Measurements from ENCODE around the gene PFKL.
"Not testable (repeated sequence)": the region's sequence is repeated elsewhere in the genome, so short reads cannot be mapped to it uniquely, and the experiment has no call there.

The PFKL gene

DNA sequence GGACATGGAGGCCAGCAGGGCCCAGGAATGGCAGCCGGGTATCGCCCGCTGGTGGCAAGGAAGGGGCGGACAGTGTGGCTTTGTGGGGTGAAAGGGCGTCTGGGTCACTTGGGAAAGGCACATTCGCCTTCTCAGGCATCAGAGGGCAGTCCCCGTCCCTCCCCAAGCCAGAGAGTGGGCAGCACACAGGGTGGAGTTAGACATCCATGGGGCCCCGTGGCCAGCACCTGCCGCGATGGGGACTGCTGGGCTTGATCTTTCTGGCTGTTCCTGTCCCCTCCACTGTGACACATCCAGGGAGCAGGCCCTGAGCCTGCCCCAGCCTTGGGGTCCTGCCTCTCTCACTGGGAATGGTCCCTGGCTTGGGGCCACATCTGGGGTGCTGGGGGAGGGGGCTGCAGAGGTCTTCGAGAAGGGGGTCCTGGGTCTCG lies 49.6 kb downstream of the PFKL start:
- DNase-seq = no peak

DNA sequence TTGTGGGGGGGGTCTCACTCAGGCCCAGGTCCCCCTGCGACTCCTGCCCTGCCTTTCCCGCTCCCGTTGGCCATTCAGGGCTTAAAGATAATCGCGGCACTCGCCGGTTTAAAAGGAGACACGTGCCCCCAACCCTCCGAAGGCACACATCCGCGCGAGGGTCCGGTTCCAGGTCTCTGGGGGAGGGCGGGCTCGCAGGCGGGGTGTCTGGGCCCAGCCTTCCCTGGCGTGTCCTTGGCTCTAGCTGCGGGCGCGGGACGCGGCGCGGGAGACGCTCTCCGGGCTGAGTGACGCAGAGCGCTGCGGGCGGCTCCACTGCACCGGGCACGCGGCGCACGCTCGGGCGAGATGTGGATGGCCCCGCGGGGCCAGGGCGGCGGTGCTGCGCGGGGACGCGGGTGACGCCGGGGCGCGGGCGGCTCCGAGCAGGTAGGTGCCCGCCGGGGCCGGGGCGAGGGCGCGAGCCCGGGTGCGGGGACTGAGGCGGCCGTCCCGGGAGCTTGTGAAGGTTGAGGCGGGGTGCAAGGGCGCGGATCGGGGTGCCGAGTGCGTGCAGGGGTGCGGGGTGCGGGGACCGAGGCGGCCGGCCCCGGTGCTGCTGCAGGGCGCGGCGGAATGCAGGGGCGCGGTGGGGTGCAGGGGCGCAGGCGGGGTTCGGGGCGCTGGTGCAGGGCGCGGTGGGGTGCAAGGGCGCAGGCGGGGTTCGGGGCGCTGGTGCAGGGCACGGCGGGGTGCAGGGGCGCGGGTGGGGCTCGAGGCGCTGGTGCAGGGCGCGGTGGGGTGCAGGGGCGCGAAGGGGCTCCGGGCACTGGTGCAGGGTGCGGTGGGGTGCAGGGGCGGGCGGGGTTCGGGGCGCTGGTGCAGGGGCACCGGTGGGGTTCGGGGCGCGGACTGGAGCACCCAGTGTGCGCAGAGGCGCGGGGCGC lies 50.3 kb downstream of the PFKL start:
- DNase-seq = no peak

DNA sequence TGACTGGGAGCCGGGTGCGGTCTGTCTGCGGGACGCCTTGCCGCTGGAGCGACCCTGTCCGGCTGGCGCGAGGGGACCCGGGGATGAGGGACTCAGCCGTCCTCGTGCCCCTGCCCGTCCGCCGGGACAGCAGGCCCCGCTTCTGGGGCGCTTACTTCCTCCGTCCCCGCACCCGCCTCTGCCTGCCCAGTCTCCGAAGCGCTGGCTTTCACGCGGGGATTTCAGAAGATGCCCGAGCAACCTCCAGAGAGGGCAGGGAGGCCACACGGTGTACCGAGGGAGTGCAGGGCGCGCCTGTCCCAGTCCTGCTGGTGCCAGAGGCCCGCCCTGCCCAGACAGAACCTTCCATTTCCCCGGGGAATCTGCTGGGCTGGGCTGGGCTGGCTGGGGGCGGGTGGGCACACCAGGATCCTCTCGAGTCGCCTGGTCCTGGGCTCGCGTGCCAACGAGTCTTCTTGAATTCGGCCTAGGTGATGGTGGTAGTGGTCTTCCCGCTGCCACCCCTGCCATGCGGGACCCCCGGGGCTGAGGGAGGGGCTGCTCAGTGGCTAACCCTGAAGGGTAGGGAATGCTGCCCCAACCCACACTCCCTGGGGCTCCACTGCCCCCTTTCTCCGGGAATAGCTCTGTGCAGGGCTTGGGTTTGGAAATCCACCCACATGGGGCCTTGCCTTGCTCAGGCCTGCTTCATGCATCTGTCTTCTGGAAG lies 51.1 kb downstream of the PFKL start:
- DNase-seq = no peak

DNA sequence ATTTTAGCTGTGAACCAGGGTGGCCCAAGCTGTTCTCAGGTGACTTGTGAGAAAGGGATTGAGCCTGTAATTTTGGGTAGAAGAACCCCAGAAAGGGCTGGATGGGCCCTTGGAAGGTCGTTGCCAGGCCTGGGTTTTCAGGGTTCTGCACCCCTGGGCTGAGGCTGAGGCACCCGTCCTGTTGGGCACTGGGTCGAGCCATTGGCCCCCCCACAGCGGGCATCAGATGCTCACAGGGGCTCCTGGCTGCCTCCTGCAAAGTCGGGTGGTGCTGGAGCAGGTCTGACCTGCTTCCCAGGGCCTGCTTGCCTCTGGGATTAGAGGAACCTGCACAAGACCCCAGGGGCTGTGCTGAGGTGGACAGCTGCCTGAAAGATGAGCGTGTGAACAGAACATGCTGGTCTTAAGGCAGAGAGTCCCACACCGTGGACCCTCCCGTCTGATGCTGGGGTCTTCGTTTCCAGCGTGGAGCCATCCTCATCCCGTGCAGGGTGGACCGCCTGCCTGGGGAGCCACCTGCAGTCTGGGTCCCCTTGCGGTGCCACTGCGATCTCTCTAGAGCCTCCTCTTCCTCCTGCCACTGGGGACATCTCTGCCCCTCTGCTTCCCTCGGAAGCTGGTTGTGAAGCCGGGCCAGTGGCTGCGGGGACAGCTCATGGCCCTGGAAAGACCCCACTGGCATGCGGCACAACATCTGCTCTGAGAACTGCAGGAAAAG lies 51.8 kb downstream of the PFKL start:
- DNase-seq = no peak

DNA sequence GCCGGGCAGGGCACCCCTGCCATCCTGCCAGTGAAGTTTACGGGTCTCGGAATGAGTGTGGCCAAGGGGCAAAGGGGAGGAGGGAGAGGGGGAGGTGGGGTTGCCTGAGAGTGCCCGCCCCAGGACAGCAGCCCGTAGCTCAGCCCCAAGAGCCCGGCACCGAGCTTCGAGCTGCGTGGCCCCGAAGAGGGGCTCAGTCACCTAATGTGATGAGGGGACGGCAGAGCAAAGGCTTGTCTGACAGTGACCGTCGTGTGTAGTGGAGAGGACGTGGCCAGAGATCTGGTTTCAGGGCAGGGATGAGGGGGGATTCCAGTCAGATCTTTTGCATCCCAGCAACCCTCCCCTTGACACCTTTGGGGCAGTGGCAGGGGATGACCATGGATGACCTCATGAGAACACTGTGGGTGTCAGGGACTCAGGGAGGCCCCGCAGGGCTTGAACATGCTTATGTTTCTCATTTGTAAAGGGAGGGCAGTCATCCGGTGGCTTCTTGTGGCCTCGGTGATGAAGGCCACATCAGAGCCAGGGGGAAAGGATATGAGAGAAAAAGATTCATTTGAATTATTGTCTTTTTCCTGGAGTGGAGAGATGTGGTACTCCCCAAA lies 52.5 kb downstream of the PFKL start:
- no peak for DNase-seq

DNA sequence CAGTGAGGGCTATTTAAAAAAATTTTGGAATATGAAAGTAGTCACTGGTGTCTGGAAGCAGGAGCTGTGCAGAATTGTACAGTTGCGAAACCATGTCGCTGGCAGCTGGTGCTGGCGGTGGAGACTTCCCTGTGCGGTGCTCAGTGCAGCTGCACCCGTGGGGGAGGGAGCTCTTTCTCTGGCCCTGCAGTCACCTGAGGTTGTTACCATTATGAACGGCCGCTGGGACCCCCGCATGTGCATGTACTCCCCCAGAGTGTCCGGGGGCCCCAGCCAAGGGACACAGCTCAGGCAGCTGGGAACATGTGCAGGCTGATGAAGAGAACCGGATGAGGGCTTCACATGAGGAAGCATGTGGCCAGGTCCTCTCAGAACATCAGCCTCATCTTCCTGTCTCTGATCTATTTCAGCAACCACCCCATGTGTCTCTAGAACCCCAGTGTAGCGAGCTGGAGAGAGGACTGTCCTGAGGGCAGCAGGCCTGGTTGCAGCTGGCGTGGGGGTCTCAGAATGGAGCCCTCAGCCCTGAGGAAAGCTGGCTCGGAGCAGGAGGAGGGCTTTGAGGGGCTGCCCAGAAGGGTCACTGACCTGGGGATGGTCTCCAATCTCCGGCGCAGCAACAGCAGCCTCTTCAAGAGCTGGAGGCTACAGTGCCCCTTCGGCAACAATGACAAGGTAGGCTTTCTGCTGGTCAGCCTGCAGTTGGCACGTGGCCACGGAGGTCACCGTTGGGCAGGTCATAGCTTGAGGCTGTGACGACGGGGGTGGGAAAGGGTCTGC lies 53.5 kb downstream of the PFKL start, which contains the start of gene TRPM2:
Gene TRPM2 (plus strand): TSS at position 431 of the 780 bp plus-strand sequence. CDS start 80 bp downstream, at position 511.
- no peak for DNase-seq

DNA sequence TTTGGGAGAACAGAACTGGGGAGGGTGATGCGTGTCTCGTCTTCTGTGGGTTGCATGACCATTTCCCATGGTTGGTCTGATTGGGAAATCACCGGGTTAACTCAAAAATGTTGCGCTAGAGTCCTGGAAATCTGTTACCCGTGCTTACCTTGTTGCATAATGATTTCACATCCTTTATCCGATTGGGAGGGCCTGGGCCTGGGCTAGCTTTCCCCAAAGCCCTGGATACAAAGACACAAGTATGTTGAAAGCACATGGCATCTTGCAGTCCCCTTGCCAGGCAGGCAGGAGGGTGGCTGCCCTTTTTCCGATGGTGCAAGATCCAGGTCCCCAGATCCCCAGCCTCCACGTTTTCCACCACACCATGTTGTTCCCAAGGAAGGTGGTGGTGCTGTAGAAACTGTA lies 54.1 kb downstream of the PFKL start:
- no peak for DNase-seq

DNA sequence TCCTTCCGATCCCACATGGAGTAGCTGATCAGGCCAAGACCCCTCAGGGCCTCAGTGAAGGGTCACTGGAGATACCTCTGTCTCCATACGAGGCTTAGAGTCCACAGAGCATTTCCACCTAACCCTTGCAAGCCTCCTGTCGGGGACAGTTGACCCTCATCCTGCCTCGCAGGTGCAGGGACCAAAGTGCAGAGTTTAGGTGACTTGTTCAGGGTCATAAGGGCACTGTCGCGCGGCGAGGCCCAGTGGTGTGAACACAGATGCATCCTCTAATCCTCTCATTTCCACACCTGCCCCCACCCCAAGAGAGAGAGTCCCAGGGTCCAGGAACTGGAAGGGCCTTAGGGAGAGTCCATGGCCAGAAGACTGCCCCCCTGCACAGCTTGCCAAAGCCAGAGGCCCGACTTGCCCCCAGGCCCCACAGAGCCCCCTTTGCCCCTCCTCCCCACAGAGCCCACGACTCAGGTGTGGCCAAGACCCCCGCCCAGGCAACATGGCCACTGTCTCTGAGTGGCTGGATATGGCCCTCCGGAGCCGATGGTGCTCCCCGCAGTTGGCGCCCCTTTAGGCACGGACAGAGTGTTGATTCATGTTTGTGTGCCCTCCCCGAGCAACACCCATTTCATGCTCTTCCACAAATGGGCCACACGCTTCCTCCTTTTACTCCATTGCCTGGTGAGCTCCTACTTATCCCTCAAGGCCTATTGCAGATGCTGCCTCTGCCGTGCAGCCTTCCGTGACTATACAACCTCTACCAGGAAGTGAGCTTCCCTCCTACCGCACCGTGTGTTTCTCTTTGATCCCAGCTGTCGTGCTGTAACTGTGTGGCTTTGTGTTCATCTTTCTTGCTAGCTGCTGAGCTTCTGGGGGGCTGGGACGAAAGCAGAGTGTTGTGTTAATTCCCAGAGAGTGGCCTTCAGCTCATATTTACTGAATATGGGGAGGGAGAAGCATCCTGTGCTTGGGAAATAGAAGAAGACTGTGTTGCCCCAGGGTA lies 55.2 kb downstream of the PFKL start:
- no peak for DNase-seq

DNA sequence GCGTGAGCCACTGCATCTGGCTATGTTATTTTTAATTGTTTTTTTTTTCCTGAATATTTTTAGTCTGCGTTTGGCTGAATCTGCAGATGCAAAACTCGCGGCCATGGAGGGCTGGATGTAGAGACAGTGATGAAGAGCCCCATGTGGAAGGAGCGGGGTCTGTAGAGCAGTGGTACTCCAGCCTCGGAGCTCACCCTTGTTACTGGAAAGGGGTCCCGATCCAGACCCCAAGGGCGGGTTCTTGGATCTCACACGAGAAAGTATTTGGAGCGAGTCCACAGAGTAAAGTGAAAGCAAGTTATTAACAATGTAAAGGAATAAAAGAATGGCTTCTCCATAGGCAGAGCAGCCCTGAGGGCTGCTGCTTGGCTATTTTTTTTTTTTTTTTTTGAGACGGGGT lies 56.3 kb downstream of the PFKL start:
- DNase-seq = no peak

DNA sequence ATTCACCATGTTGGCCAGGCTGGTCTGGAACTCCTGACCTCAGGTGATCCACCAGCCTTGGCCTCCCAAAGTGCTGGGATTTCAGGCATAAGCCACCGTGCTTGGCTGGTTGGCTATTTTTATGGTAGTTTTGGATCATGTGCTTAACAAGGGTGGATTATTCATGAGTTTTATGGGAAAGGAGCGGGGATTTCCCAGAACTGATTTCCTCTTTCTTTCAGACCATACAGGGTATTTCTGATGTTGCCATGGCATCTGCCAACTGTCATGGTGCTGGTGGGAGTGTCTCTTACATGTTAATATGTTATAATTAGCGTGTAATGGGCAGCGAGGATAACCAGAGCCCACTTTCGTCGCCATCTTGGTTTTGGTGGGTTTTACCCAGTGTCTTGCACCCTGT lies 56.8 kb downstream of the PFKL start:
- no peak for DNase-seq

DNA sequence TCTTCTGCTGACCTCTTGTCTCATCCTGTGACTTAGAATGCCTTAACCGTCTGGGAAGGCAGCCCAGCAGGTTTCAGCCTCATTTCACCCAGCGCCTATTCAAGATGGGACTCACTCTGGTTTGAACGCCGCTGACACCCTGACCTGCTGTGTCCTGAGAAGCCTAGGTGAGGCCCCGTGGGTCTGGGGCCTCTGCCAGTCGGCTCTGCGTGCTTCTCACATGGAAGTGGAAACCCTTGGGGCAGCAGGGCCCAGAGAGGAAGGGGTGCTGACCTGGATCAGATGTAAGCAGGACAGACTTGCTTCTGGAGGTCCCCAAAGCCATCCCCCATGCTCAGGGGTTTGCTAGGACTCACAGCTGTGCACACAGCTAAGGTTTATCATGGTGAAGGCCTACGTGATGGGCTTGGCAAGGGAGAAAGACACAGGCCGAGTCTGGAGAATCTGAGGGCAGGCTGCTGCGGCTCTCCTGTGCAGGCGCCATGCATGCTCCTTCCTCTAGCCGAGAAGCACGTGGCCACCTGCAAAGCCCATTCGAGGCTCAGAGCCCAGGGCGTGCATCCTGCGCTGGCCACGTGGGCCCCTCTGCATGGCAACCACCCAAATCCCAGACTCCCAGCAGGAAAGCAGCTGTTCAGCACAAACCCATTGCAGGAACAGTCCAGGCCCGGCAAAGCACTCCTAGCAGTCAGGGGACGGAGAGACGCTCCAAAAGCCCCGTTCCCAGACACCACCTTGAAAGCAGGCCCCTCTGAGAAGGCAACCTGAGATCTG lies 57.4 kb downstream of the PFKL start:
- no peak for DNase-seq

DNA sequence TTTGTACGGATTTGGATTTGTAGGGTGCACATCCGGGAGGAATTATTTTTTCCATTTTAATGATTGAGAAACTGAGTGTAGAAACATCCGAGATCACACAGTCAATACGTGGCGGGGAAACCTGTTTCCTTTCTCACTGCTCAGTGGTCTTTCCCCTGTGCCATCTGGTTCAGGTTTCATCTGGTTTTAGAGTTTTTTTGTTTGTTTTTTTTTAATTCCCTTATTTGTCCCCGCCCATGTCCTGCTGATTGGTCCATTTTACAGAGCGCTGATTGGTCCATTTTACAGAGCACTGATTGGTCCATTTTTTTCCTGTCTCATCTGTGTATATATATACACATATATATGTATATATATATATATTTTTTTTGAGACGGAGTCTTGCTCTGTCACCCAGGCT lies 59.5 kb downstream of the PFKL start:
- no peak for DNase-seq

DNA sequence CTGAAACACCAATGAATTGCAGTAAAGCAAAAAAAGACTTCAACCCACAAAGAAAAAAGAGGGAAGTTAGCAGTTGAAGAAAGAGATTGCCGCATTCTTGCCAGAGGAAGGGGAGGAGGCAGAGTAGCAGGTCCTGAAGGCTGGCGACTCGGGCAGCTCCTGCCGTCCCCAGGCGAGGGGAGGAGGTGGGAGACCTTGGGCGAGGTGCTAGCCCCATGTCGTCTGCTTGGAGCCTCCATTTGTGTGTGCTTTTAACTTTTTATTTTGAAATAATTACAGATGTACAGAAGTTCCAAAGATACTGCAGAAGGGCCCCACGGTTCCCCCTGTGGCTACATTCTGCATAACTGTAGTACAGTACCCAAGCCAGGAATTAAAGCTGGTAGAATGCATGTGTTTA lies 60.3 kb downstream of the PFKL start:
- no peak for DNase-seq

DNA sequence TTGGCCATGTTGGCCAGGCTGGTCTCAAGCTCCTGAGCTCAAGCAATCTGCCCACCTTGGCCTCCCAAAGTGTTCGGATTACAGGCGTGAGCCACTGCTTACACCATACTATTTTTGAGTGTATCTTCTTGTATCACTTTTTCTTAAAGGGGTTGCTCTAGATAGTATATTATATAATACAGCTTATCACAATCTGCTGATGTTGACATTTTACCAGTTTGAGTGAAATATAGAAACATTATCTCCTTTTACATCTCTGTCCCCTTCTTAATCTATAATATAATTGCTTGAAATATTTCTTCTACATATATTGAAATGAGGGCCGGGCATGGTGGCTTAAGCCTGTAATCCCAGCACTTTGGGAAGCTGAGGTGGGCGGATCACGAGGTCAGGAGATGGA lies 62.0 kb downstream of the PFKL start:
- DNase-seq = not testable (repeated sequence)

DNA sequence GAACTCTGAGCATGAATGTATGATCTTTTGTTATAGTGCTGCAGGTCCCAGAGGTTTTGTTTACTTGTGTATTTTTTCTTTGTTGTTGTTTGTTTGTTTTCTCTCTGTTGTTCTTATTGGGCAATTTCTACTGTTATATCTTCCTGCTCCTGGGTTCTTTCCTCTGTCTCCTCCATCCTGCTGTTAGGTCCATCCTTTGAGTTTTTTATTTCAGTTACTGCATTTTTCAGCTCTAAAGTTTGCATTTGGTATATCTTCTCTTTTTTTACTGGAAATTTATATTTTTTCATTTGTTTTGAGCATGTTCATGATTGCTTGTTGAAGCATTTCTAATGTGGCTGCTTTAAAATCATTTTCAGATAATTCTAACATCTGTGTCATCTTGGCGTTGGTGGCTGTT lies 63.4 kb downstream of the PFKL start:
- DNase-seq = no peak

DNA sequence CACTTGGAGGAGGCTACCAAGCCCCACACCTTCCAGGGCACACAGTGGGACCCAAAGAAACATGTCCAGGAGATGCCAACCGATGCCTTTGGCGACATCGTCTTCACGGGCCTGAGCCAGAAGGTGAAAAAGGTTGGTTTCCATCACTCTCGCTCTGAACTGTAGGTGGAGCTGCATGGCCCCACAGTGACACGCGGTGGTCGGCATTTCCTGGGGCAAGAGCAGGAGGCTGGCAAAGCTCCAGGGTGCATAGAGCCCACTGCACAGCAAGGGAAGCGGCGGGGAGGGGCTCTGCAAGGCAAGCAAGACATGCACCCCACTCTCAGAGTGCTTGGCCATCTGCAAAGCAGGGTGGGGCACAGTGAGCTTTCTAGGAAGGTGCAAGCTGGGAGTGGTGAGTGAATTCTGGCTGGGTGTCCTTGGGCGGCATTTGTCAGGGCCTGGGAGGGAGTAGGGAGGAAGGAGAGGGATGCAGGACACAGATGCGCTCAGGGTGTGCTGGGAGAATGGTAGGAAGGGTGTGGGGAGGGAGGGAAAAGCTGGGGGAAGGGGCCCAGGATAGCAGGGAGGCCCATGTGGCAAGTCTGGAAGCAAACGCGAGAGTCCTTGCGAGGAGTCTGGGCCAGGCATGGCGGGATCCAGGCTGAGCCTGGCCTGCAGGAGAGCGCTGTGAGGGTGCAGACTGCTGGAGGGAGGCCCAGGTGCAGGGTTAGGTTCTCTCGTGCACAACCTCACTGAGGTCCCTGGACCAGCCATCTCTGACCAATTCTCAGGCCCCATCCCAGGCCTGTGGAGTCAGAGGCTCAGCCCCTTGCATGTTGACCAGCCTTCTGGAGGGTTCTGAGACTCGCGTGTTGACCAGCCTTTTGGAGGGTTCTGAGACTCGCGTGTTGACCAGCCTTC lies 64.5 kb downstream of the PFKL start:
- DNase-seq = no peak

DNA sequence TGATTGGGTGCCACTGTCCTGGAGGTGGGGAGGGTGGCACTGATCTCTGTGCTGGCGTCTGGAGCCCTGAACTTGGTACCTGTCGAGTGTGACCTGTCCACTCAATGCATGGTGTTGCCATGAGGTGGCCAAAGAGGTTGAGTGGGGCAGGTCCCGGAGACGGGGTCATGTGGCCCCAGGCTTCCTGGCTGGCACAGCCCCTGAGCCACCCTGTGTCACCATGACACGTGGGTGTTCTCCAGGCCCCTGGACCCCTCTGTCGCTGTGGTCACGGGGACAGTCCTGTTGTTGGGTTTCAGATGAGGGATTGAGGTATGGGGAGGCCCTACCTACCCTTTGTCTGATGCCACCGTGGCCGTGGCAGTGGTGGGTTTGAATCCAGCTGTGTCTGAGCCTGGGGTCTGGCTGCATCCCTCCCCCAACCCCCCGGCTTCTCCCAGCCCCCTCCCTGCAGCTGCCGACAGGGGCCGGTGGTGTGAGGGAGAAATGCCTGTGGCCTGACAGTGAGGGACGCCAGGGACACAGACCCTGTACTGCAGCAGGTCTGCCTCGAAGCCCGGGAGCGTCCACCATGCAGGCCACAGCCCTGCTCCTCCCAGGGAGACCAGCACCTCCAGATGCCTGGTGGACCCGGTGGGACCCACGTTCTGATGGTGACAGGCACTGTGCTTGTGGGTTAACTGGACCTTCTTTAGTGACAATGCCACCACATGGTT lies 65.6 kb downstream of the PFKL start:
- DNase-seq = no peak

DNA sequence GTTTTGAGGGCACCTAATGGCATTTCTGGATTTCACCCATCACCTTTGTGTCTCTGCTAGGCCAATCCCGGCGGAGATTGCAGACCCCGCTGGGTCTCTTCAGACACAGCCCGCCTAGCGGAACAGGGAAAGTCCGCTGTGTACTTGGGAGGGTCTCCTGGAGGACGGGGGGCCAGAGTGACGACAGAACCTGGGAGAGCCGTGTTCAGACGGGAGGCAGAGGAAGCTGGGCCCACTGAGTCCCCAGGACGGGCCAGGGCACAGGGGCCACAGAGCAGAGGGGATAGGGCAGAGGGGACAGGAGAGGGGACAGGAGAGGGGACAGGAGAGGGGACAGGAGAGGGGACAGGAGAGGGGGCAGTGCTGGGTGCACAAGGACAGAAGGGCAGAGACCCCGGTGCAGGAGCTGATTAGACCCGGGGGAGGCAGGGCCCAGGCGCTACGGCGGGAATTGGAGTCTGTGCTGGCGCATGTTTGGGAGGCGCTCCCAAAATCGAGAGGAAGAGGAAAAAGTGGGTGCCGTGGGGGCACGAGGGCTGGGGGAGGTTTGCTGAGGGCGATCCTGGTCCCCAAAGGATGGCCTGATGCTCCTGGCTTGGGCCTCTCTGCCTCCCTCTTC lies 66.2 kb downstream of the PFKL start:
- DNase-seq = no peak

Measured in stimulated activated CD8-positive, alpha-beta memory T cell treated with anti-CD3 and anti-CD28 coated beads, Interleukin-4, amount 100 ng/mL, for 48 hours (primary cell).